ENCODE results near the gene IRAK2. TPM values are rescaled to one million over a fixed set of nuclear protein-coding genes. Genes with fewer than 3 reads are reported as not detected.

IRAK2 gene
- total and polyA plus RNA-seq, 2 of the 8 experiments (the other 6 are each of a cell fraction or from before 2014, with no cell fraction given) = 1.5 TPM

DNA sequence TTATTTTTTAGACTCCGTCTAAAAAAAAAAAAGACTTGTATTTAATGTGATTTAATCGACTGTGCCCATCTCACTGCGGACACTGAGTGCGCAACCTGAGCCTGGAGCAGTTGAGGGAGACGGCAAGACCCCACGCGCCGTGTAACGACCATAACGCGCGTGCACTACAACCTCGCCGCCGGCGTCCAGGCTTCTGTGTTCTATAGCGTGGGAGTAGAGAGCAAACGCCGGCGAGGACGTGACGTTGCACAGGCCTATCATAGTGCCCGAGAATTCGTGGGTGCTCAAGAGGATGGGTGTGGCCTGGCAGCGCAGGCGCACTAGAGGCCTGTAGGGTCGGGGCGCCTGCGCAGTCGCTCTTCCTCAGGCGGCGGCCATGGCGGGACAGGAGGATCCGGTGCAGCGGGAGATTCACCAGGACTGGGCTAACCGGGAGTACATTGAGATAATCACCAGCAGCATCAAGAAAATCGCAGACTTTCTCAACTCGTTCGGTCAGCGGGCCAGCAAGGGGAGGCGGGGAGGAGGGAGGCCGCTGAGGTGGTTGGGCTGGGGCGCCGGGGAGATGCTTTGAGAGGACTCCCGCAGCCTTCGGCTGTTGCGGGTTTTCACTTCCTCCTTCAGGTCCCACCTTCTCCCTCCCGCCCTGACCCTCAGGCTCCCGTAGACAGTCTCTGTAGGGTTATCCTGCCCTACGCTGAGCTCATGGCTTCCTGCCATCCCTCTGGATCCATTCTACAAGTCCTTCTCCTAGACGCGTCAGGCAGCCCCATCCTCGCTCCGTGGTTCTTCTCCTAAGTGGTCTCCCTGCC is 49.2 kb upstream of the IRAK2 start, which contains the start of gene BRK1:
TSS of gene BRK1 (plus strand) at position 350 of the 812 bp plus-strand sequence. CDS start at position 377, 27 bp downstream.
- Histone ChIP-seq H3K14ac (ENCODE audit: insufficient read length) (no peak within 1 kb of the TSS), H4K20me1 (replicated peaks in 1 of 2; ENCODE audit: control insufficient read depth in 1 of 2, insufficient read depth in 2 of 2, low read length in 2 of 2) (peaks cover 0 to 3% of the 10 kb centered on the region in 2 experiments), H2AK5ac (ENCODE audit: low read depth, low read length) (peak within 1 kb of the TSS; percentile 79; the same call in 1 of the 2 replicates), H4K91ac (replicated peaks; ENCODE audit: insufficient read length, low read length) (peak within 1 kb of the TSS; percentile 96), H3K79me1 (ENCODE audit: low read depth, low read length) (peaks cover 12% of the 10 kb centered on the region), H3K4me3 (ENCODE audit: extremely low read depth in 1 of 4, insufficient read depth in 2 of 4, low read depth in 3 of 4, low read length in 4 of 4) (peak within 1 kb of the TSS; percentile 85 to 99 (median 96)), H2BK15ac (ENCODE audit: low read length) (no peak within 1 kb of the TSS), H2BK12ac (ENCODE audit: low read depth, low read length) (peak within 1 kb of the TSS; percentile 50; the same call in 1 of the 2 replicates), H3K27ac (ENCODE audit: low read depth, low read length) (peak within 1 kb of the TSS; percentile 58), H3K4ac (replicated peaks; ENCODE audit: insufficient read length, low read depth, low read length) (peak within 1 kb of the TSS; percentile 89), H4K5ac (ENCODE audit: insufficient read length, low read depth, low read length) (peak within 1 kb of the TSS; percentile 99), H3K56ac (replicated peaks; ENCODE audit: insufficient read length, low read depth, low read length) (peak within 1 kb of the TSS; percentile 73), H3K23me2 (ENCODE audit: low read depth, low read length) (peaks cover 9% of the 10 kb centered on the region), H2BK120ac (replicated peaks; ENCODE audit: low read depth, low read length) (no peak within 1 kb of the TSS), H3K36me3 (ENCODE audit: control insufficient read depth in 2 of 4, insufficient read depth in 4 of 4, low read length in 3 of 4) (peaks cover 0 to 5% (median 2%) of the 10 kb centered on the region in 4 experiments; a peak in 2 of 8 replicates), H3K4me2 (ENCODE audit: insufficient read depth in 1 of 2, low read depth in 2 of 2, low read length in 2 of 2) (peak within 1 kb of the TSS; percentile 91 to 100), H2BK20ac (ENCODE audit: low read length) (no peak within 1 kb of the TSS), H4K8ac (ENCODE audit: extremely low read depth, insufficient read depth, low read length) (peak within 1 kb of the TSS; percentile 94), H2BK5ac (ENCODE audit: low read depth, low read length) (peak within 1 kb of the TSS; percentile 85), H3K23ac (ENCODE audit: insufficient read length) (no peak within 1 kb of the TSS), H3K9me3 (ENCODE audit: insufficient read depth in 2 of 2, low read depth in 1 of 2, low read length in 1 of 2) (no peaks in the 10 kb centered on the region), H3K27me3 (replicated peaks in 1 of 4; ENCODE audit: control insufficient read depth in 3 of 4, extremely low read depth in 1 of 4, insufficient read depth in 3 of 4, low read length in 3 of 4) (no peaks in the 10 kb centered on the region), H3K4me1 (replicated peaks in 1 of 4; ENCODE audit: control insufficient read depth in 3 of 4, insufficient read depth in 4 of 4, low read length in 3 of 4) (peaks cover 0 to 3% (median 0%) of the 10 kb centered on the region in 4 experiments; a peak in 2 of 7 replicates), H3K18ac (ENCODE audit: extremely low read depth, low read length) (peak within 1 kb of the TSS; percentile 99), H3K79me2 (ENCODE audit: control insufficient read depth in 1 of 2, insufficient read depth in 2 of 2, low read length in 2 of 2) (peaks cover 13 to 39% of the 10 kb centered on the region in 2 experiments), H2AFZ (ENCODE audit: low read length) (peak within 1 kb of the TSS; percentile 86), H3K9ac (replicated peaks in 1 of 4; ENCODE audit: extremely low read depth in 1 of 4, low read depth in 3 of 4, low read length in 3 of 4) (peak within 1 kb of the TSS; percentile 72 to 92 (median 76))
- DNase-seq (ENCODE audit: low read depth in 1 of 2, low spot score in 2 of 2) (peak; percentile 75 to 85), FAIRE-seq (peak; percentile 36)
- 3% methylated on average over 53 of the region's 54 CpGs; no CpG with 5 or more reads in 1 of the 2 experiments for WGBS, 2 experiments (ENCODE audit: extremely low coverage in 1 of 2, insufficient coverage in 1 of 2, insufficient read length in 1 of 2, insufficient replicate concordance in 2 of 2, low coverage in 1 of 2, low lambda C conversion rate in 2 of 2, missing lambda C conversion rate in 1 of 2)
- ChIA-PET POLR2A (ENCODE audit: partially characterized antibody) (interaction anchor here (0.9 to 1.4 kb wide), 3 partner anchors 10 to 99 kb away, joined by 3 read pairs; partner anchors contain the start of gene VHL), CTCF (ENCODE audit: partially characterized antibody) (interaction anchor here (0.7 to 1.5 kb wide), 5 partner anchors 13 to 148 kb away, joined by 3 to 4 read pairs (median 4); no protein-coding TSS in a partner anchor)
- TF ChIP-seq SIN3A (conservative IDR thresholded peaks at IDR 0.05 in 1 of 2, IDR thresholded peaks at IDR 0.05 in 1 of 2; ENCODE audit: low read depth in 1 of 2, low read length in 2 of 2) (peak; percentile 52 to 88; a peak in 2 of 4 replicates), YY1 (IDR thresholded peaks at IDR 0.05; ENCODE audit: low read depth, low read length) (peak; percentile 91), TAF7 (optimal IDR thresholded peaks at IDR 0.05; ENCODE audit: borderline replicate concordance, low read depth, low read length) (no peak), TBP (IDR thresholded peaks at IDR 0.05; ENCODE audit: low read depth, low read length) (peak; percentile 64; the same call in 1 of the 2 replicates), TAF1 (IDR thresholded peaks at IDR 0.05; ENCODE audit: low read depth, low read length) (peak; percentile 87), CREB1 (IDR thresholded peaks at IDR 0.05) (peak; percentile 78), PHF8 (conservative IDR thresholded peaks at IDR 0.05; ENCODE audit: low read depth, low read length) (peak; percentile 77), SAP30 (IDR thresholded peaks at IDR 0.05; ENCODE audit: insufficient read depth, insufficient replicate concordance, low read length) (peak; percentile 88), POLR2AphosphoS5 (IDR thresholded peaks at IDR 0.05; ENCODE audit: low read depth, low read length) (peak; percentile 91), KDM4A (IDR thresholded peaks at IDR 0.05; ENCODE audit: low read depth, low read length, severe bottlenecking) (peak; percentile 77), SP1 (IDR thresholded peaks at IDR 0.05; ENCODE audit: low read depth, low read length) (0 out of 2 replicates have a peak, but pooled peaks have one; percentile 9), POLR2A (IDR thresholded peaks at IDR 0.05; ENCODE audit: control extremely low read depth in 1 of 2, low read depth in 2 of 2, low read length in 2 of 2) (peak; percentile 42 to 83)

Data from H1 (cell line).